Measurements from ENCODE around the gene DNAJC13.
A peak's percentile ranks its signal among the peaks of the same experiment; 100 is the strongest.

The DNAJC13 gene

DNA sequence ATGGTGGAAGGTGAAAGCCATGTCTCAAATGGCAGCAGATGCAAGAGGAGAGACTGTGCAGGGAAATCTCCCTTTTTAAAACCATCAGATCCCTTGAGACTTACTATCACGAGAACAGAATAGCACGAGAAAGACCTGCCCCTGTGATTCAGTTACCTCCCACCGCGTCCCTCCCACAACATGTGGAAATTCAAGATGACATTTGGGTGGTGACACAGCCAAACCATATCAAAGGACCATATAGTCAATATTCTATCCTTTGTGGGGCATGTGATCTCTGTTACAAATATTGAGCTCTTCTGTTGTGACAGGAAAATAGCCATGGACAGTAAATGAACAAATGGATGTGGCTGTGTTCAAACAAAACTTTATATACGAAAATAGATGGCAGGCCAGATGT lies 102.6 kb downstream of the DNAJC13 start:
- Histone ChIP-seq H3K9ac (ENCODE audit: low read length) (no peak overlapping the region), H3K79me2 (ENCODE audit: low read length) (peaks cover 9% of the 10 kb centered on the region; the same call in 1 of the 2 replicates), H3K36me3 (replicated peaks; ENCODE audit: insufficient read depth, low read length) (peaks cover 4% of the 10 kb centered on the region; the same call in 1 of the 2 replicates), H3F3A (ENCODE audit: insufficient read depth, low read length) (peaks cover 10% of the 10 kb centered on the region), H3K4me3 (ENCODE audit: low read length) (no peak overlapping the region), H3K9me3 (replicated peaks; ENCODE audit: insufficient read depth, low read length) (no peaks in the 10 kb centered on the region), H2AFZ (ENCODE audit: low read length) (no peak overlapping the region), H3K4me1 (ENCODE audit: low read length) (peaks cover 28% of the 10 kb centered on the region), H3K27ac (ENCODE audit: low read length) (no peak overlapping the region), H3K4me2 (ENCODE audit: low read depth, low read length) (no peak overlapping the region), H3K27me3 (replicated peaks; ENCODE audit: insufficient read depth, low read length) (no peaks in the 10 kb centered on the region), H4K20me1 (ENCODE audit: insufficient read depth, low read length) (no peaks in the 10 kb centered on the region), H3K9me2 (replicated peaks; ENCODE audit: insufficient read depth, low read length) (no peaks in the 10 kb centered on the region)
- TF ChIP-seq EZH2 (optimal IDR thresholded peaks at IDR 0.05; ENCODE audit: low read depth, low read length) (no peak), EZH2phosphoT487 (IDR thresholded peaks at IDR 0.05; ENCODE audit: low read length) (no peak), CTCF (IDR thresholded peaks at IDR 0.05; ENCODE audit: low read length) (no peak)
- DNase-seq = no peak

DNA sequence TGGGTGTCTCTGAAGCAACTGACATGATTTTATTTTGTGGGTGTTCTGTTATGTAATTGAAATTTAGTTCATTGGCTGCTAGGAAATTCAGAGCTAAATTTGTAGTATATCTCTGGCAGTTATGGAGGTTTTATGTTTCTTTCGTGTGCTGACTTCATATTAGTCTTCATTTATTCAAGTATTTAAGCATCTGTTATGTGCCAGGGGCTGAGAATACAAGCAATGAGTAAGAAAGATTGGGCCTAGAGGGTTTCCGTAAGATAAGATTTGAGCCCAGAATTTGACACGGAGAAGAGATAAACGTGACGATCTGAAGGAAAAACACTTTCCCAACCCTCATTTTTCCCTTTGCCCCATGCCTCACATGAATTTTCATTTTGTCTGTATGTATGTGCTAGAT lies 104.6 kb downstream of the DNAJC13 start:
- H4K20me1 ChIP-seq (ENCODE audit: insufficient read depth, low read length) = no peaks in the 10 kb centered on the region
- peak overlapping the region; percentile 54 for H3K4me2 ChIP-seq (ENCODE audit: low read depth, low read length)
- peak overlapping the region; percentile 55; the same call in 1 of the 2 replicates for H3K27ac ChIP-seq (ENCODE audit: low read length)
- H3K79me2 ChIP-seq (ENCODE audit: low read length) = peaks cover 9% of the 10 kb centered on the region; the same call in 1 of the 2 replicates
- H3K4me1 ChIP-seq (ENCODE audit: low read length) = peaks cover 28% of the 10 kb centered on the region
- no peaks in the 10 kb centered on the region for H3K27me3 ChIP-seq (replicated peaks; ENCODE audit: insufficient read depth, low read length)
- no peaks in the 10 kb centered on the region for H3K9me2 ChIP-seq (replicated peaks; ENCODE audit: insufficient read depth, low read length)
- H2AFZ ChIP-seq (ENCODE audit: low read length) = no peak overlapping the region
- TF ChIP-seq EZH2phosphoT487 (IDR thresholded peaks at IDR 0.05; ENCODE audit: low read length) (no peak), CTCF (IDR thresholded peaks at IDR 0.05; ENCODE audit: low read length) (no peak), EZH2 (optimal IDR thresholded peaks at IDR 0.05; ENCODE audit: low read depth, low read length) (no peak)
- H3K4me3 ChIP-seq (ENCODE audit: low read length) = peak overlapping the region; percentile 18; the same call in 1 of the 2 replicates
- no peak overlapping the region for H3K9ac ChIP-seq (ENCODE audit: low read length)
- peaks cover 4% of the 10 kb centered on the region; the same call in 1 of the 2 replicates for H3K36me3 ChIP-seq (replicated peaks; ENCODE audit: insufficient read depth, low read length)
- no peaks in the 10 kb centered on the region for H3K9me3 ChIP-seq (replicated peaks; ENCODE audit: insufficient read depth, low read length)
- no peak for DNase-seq
- peaks cover 10% of the 10 kb centered on the region for H3F3A ChIP-seq (ENCODE audit: insufficient read depth, low read length)

DNA sequence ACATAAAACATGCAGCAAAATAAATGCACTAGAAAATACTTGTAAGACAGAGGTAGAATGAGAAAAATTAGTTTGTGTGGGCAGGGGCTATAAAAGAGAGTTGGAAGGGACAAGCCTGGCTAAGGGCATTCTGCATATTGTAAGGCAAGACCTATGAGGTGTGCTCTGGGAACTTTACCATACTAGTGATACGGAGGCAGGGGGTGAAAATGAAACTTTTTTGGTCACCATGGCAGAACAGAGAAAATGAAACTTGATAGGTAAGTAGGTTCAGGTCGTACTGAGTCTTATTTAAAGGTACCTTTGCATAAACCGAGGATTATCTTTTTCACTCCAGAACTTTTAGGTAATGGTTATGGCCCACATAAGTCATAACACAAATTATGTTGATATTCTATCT lies 105.1 kb downstream of the DNAJC13 start:
- TF ChIP-seq EZH2 (optimal IDR thresholded peaks at IDR 0.05; ENCODE audit: low read depth, low read length) = no peak
- no peak for TF ChIP-seq EZH2phosphoT487 (IDR thresholded peaks at IDR 0.05; ENCODE audit: low read length)
- no peak for TF ChIP-seq CTCF (IDR thresholded peaks at IDR 0.05; ENCODE audit: low read length)
- H3K4me1 ChIP-seq (ENCODE audit: low read length) = peaks cover 28% of the 10 kb centered on the region
- H3K9ac ChIP-seq (ENCODE audit: low read length) = no peak overlapping the region
- H3K27ac ChIP-seq (ENCODE audit: low read length) = peak overlapping the region; percentile 55; the same call in 1 of the 2 replicates
- no peaks in the 10 kb centered on the region for H4K20me1 ChIP-seq (ENCODE audit: insufficient read depth, low read length)
- no peaks in the 10 kb centered on the region for H3K9me3 ChIP-seq (replicated peaks; ENCODE audit: insufficient read depth, low read length)
- H3K9me2 ChIP-seq (replicated peaks; ENCODE audit: insufficient read depth, low read length) = no peaks in the 10 kb centered on the region
- peaks cover 9% of the 10 kb centered on the region; the same call in 1 of the 2 replicates for H3K79me2 ChIP-seq (ENCODE audit: low read length)
- peaks cover 4% of the 10 kb centered on the region; the same call in 1 of the 2 replicates for H3K36me3 ChIP-seq (replicated peaks; ENCODE audit: insufficient read depth, low read length)
- no peaks in the 10 kb centered on the region for H3K27me3 ChIP-seq (replicated peaks; ENCODE audit: insufficient read depth, low read length)
- no peak overlapping the region for H2AFZ ChIP-seq (ENCODE audit: low read length)
- peaks cover 10% of the 10 kb centered on the region for H3F3A ChIP-seq (ENCODE audit: insufficient read depth, low read length)
- peak overlapping the region; percentile 54 for H3K4me2 ChIP-seq (ENCODE audit: low read depth, low read length)
- H3K4me3 ChIP-seq (ENCODE audit: low read length) = peak overlapping the region; percentile 18; the same call in 1 of the 2 replicates
- DNase-seq = peak; percentile 88
